VCaP (cell line): ENCODE results near the gene RBM38.

ENCODE experiments used
- H3K27ac ChIP-seq: fragments of 450-650 bp; 2 replicates; pipeline ENCODE4 v1.5.1; 2017
- CTCF ChIP-seq: fragments of 450-650 bp; conservative IDR thresholded peaks from 2 replicates; pipeline ENCODE4 v1.5.1; 2017; ENCODE audit warnings: mild to moderate bottlenecking, moderate library complexity

The RBM38 gene

GRCh38 chr20:57378107-57378506 lies 13.1 kb upstream of the RBM38 start:
- no peak for TF ChIP-seq CTCF
- H3K27ac ChIP-seq: no peak overlapping the region

- no peak for TF ChIP-seq CTCF
- peak overlapping the region; percentile 23; the same call in 1 of the 2 replicates for H3K27ac ChIP-seq
These were observed 12.4 kb upstream of the RBM38 start for GRCh38 chr20:57378646-57379262.

GRCh38 chr20:57379263-57379647 lies 11.9 kb upstream of the RBM38 start:
- H3K27ac ChIP-seq: peak overlapping the region; percentile 23; the same call in 1 of the 2 replicates
- no peak for TF ChIP-seq CTCF

GRCh38 chr20:57380081-57380750 lies 11.0 kb upstream of the RBM38 start:
- TF ChIP-seq CTCF: no peak
- no peak overlapping the region; the same call in 1 of the 2 replicates for H3K27ac ChIP-seq

GRCh38 chr20:57381596-57382503 lies 9.3 kb upstream of the RBM38 start:
- no peak overlapping the region for H3K27ac ChIP-seq

GRCh38 chr20:57382516-57382915 lies 8.7 kb upstream of the RBM38 start:
- no peak overlapping the region for H3K27ac ChIP-seq
- TF ChIP-seq CTCF: no peak

More at GRCh38 chr20:57381596-57382503, 9.3 kb upstream of the RBM38 start:
- peak; percentile 98 for TF ChIP-seq CTCF
